Measurements from ENCODE around the gene SF3B6.

GRCh38 chr2:24038786-24039499, 37.2 kb downstream of the SF3B6 start:
- TF ChIP-seq POLR2AphosphoS5 (IDR thresholded peaks at IDR 0.05; ENCODE audit: low read depth, low read length) = no peak
- TF ChIP-seq POLR2A (IDR thresholded peaks at IDR 0.05; ENCODE audit: low read depth, low read length) = no peak

Measured in GM12891 (cell line).